OCI-LY1 (cell line): Measurements from ENCODE around the gene HTR3B.

Experiments
- EZH2 ChIP-seq: fragments of 200-600 bp; sonication (generic), shearing (Covaris generic); IDR thresholded peaks from 2 replicates; pipeline ENCODE4 v1.8.0; 2017; ENCODE audit warnings: borderline replicate concordance, mixed run types, mild to moderate bottlenecking, antibody characterized with exemption, low read length, moderate library complexity, mixed read lengths
- TF ChIP-seq, protein P1 (sequence below): fragments of 200-600 bp; sonication (generic), shearing (Covaris generic); IDR thresholded peaks from 2 replicates; pipeline ENCODE4 v1.5.1; 2017; ENCODE audit warnings: mild to moderate bottlenecking, antibody characterized with exemption, low read length, moderate library complexity, mixed read lengths

DNA sequence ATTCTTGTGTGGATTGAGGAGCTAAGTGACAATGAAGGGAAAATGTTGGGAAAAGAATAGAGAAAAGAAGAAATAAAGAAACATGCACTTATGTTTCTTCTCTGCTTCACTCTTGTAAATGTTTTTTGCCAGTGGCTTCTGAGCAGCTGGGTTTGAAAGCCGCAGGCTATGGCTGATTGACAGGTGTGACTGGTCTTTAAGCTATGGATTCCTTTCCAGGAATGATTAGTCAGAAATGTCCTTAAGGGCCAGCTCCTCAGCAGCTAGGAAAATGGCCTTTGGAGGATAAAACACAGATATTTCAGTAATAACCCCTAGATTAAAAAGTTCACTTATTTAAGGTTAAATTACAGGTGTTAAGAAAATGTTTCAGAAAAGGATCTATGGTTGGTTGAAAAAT, 22.7 kb upstream of the HTR3B start:
- TF ChIP-seq, protein P1, sequence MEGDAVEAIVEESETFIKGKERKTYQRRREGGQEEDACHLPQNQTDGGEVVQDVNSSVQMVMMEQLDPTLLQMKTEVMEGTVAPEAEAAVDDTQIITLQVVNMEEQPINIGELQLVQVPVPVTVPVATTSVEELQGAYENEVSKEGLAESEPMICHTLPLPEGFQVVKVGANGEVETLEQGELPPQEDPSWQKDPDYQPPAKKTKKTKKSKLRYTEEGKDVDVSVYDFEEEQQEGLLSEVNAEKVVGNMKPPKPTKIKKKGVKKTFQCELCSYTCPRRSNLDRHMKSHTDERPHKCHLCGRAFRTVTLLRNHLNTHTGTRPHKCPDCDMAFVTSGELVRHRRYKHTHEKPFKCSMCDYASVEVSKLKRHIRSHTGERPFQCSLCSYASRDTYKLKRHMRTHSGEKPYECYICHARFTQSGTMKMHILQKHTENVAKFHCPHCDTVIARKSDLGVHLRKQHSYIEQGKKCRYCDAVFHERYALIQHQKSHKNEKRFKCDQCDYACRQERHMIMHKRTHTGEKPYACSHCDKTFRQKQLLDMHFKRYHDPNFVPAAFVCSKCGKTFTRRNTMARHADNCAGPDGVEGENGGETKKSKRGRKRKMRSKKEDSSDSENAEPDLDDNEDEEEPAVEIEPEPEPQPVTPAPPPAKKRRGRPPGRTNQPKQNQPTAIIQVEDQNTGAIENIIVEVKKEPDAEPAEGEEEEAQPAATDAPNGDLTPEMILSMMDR, result no peak
- no peak for TF ChIP-seq EZH2
